NCI-H2196 treated with DMSO at 0.1 percent for 48 hours (cell line): Measurements from ENCODE around the gene METTL22.

Source experiments
- DNase-seq: peaks from one replicate; lab custom pipeline; 2025; ENCODE audit not compliant: unreplicated experiment; lab: John Stamatoyannopoulos, UW

The METTL22 gene

GRCh38 chr16:8591451-8591850 lies 30.0 kb upstream of the METTL22 start:
- DNase-seq = no peak

- no peak for DNase-seq
These were observed 27.3 kb upstream of the METTL22 start for GRCh38 chr16:8594149-8594666.

- no peak for DNase-seq
These were observed 25.7 kb upstream of the METTL22 start for GRCh38 chr16:8595783-8596182.

GRCh38 chr16:8596581-8596980 lies 24.9 kb upstream of the METTL22 start:
- no peak for DNase-seq

- no peak for DNase-seq
These were observed 21.2 kb upstream of the METTL22 start for GRCh38 chr16:8600144-8600775.

- DNase-seq = no peak
These were observed 15.9 kb upstream of the METTL22 start for GRCh38 chr16:8605554-8605953.

- no peak for DNase-seq
These were observed 14.3 kb upstream of the METTL22 start for GRCh38 chr16:8607214-8607613.

GRCh38 chr16:8611122-8611521 lies 10.4 kb upstream of the METTL22 start:
- no peak for DNase-seq

- no peak for DNase-seq
These were observed 9.5 kb upstream of the METTL22 start for GRCh38 chr16:8611886-8612600.

- DNase-seq = no peak
These were observed 7.0 kb upstream of the METTL22 start for GRCh38 chr16:8614435-8615029.

- no peak for DNase-seq
These were observed 1.7 kb upstream of the METTL22 start for GRCh38 chr16:8619671-8620370.

GRCh38 chr16:8620535-8620934 lies 963 bp upstream of the METTL22 start:
- DNase-seq = no peak

- DNase-seq = no peak
These were observed 301 bp upstream of the METTL22 start for GRCh38 chr16:8621222-8621571.

- no peak for DNase-seq
These were observed 788 bp downstream of the METTL22 start for GRCh38 chr16:8622315-8622656.

- DNase-seq = no peak
These were observed 2.1 kb downstream of the METTL22 start for GRCh38 chr16:8623634-8624033.

GRCh38 chr16:8625491-8626087 lies 4.1 kb downstream of the METTL22 start:
- DNase-seq = no peak

GRCh38 chr16:8626946-8627345 lies 5.4 kb downstream of the METTL22 start:
- DNase-seq = no peak

GRCh38 chr16:8627456-8627855 lies 6.0 kb downstream of the METTL22 start:
- no peak for DNase-seq

- no peak for DNase-seq
These were observed 7.7 kb downstream of the METTL22 start for GRCh38 chr16:8628981-8629725.

- no peak for DNase-seq
These were observed 8.9 kb downstream of the METTL22 start for GRCh38 chr16:8630255-8630953.
